SK-MEL-5 (cell line): Measurements from ENCODE around the gene CNOT11. TPM values are rescaled to one million over a fixed set of nuclear protein-coding genes. Genes with fewer than 3 reads are reported as not detected.
A peak's percentile ranks its signal among the peaks of the same experiment; 100 is the strongest.

Experiments used
- DNase-seq: peaks from one replicate; pipeline ENCODE4 v3.0.0-alpha.2; 2016; ENCODE audit warnings: low read depth, low spot score
- in situ Hi-C: cut with HindIII; loops from 2 replicates; pipeline ENCODE4 v1.10.0; 2016; ENCODE audit warnings: low sequenced_read_pairs, high pct_unique_total_duplicates, low pct_unique_long_range_greater_than_20kb
- total RNA-seq: library from RNA; depleted of rRNA; stranded (reverse); fragments of >200 nt; shearing (Covaris generic); gene quantifications from 2 replicates; pipeline ENCODE4 v1.2.3, GENCODE V29; 2014

Gene CNOT11
- total RNA-seq, 1 experiment from 2014 or later, result 55.1 TPM

- in situ Hi-C loops, result no loop called here
- DNase-seq, result no peak
Measured at GRCh38 chr2:101265893-101266499, 13.3 kb downstream of the CNOT11 start.

- in situ Hi-C loops, result no loop called here
Measured at GRCh38 chr2:101267671-101268656, 15.3 kb downstream of the CNOT11 start.

DNA sequence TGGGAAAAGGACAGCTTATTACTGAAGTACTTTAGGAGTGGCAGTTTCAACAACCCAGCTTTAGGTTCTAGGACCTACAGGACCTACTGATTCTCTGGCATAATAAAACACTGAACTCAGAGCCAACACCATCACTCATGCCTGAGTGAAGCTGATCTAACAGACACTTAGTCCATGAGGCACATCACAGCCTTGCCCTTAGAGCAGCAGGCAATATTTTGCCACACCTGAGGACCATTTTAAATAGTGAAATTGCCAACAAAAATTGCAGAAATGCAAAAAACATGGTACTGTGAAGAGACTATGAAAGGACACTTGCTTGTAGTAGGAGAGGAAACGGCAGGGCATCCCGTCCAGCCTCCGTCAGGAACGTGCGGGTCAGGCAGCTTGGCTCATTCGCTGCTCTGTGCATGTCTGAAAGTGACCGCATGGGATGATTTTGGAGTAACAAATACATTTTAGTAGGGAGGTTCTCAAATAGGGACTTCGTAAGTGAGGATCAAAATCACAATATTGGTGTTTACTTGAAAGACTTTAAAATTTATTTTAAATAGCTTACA is 18.1 kb downstream of the CNOT11 start:
- no peak for DNase-seq
- in situ Hi-C loops, result no loop called here

More at GRCh38 chr2:101267671-101268656, 15.3 kb downstream of the CNOT11 start:
- no peak for DNase-seq

GRCh38 chr2:101272045-101272784 is 19.5 kb downstream of the CNOT11 start:
- no peak for DNase-seq
- in situ Hi-C loops, result no loop called here

GRCh38 chr2:101273056-101273455 is 20.4 kb downstream of the CNOT11 start:
- in situ Hi-C loops, result no loop called here
- no peak for DNase-seq

DNA sequence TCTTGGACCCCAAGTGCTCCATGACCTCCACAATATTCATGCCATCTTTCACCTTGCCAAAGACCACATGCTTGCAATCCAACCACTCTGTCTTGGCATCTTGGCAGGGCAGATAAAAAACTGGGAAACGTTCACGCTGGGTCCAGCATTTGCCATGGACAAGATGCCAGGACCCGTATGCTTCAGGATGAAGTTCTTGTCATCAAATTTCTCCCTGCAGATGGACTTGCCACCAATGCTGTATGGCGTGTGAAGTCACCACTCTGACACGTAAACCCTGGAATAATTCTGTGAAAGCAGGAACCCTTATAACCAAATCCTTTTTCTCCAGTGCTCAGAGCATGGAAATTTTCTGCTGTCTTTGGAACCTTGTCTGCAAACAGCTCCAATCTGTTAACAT is 21.5 kb downstream of the CNOT11 start:
- DNase-seq, result no peak

GRCh38 chr2:101277111-101277510 is 24.4 kb downstream of the CNOT11 start:
- in situ Hi-C loops, result no loop called here
- DNase-seq, result peak; percentile 14

More for the DNA sequence above, 21.5 kb downstream of the CNOT11 start:
- in situ Hi-C loops, result no loop called here

DNA sequence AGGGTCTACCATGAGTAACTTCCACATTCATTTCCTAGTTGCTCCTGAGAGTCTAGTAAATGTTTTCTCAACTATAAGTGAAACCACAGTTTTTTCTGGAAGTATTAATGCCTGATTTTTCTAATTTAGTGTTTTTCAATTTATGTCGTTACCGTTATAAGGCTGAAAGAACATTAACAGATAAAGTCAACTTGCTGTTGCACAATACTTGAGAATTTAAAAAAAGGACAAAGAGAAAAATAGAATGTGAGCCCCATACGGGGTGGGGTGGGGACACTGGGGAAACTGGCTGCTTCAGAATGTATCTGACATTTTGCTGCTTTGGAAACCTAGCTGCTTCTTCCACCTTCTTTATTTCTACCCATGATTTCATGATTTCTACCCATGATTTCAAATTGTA is 26.2 kb downstream of the CNOT11 start:
- no peak for DNase-seq
- in situ Hi-C loops, result no loop called here

DNA sequence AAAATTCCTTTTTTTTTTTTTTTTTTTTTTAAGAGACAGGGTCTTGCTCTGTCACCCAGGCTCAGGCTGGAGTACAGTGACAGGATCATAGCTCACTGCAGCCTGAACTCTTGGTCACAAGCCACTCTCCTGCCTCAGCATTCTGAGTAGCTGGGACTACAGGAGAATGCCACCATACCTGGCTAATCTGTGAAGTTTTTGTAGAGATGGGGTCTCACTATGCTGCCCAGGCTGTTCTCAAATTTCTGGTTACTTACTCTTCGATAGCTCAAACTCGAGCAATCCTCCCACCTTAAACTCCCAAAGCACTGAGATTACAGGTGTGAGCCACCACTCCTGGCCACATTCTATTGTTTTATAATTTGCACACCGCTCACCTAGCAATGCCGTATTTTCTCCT is 28.8 kb downstream of the CNOT11 start:
- no peak for DNase-seq
- in situ Hi-C loops, result no loop called here

- DNase-seq, result no peak
- in situ Hi-C loops, result no loop called here
Measured at GRCh38 chr2:101282980-101283379, 30.3 kb downstream of the CNOT11 start.

GRCh38 chr2:101286684-101287083 is 34.0 kb downstream of the CNOT11 start:
- in situ Hi-C loops, result no loop called here
- DNase-seq, result no peak

- in situ Hi-C loops, result no loop called here
- no peak for DNase-seq
Measured at GRCh38 chr2:101287303-101287702, 34.6 kb downstream of the CNOT11 start.

GRCh38 chr2:101290711-101291110 is 38.0 kb downstream of the CNOT11 start:
- no peak for DNase-seq
- in situ Hi-C loops, result no loop called here

DNA sequence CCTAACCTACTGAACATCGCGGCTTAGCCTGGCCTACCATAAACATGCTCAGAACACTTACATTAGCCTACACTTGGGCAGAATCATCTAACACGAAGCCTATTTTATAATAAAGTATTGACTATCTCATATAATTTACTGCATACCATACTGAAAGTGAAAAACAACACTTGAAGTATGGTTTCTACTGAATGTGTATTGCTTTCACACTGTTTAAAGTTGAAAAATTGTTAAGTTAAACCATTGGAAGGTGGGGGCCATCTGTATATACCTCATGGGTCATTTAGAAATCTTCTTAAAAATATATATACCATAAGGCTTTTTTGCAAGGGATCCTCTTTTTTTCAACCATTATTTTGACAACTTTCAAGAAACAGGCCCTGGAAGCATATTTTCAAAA is 39.3 kb downstream of the CNOT11 start:
- in situ Hi-C loops, result no loop called here

DNA sequence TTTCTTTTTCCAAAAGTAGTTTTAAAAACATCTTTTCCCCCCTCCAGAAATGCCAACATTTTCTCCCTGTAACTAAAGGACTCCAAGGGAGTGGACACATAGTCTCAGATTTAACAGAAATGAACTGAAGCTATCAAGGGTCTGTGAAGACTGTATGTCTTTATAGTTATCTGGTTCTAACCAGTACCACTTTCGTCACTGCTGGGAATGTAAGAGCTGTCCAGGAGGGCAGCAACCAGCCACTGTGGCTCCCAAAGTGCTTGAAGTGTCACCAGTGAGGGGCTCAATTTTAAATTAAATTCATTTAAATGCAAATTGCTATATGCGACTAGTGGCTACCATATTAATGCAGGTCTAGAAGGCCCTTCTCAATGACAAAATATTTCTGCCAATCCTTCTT is 40.9 kb downstream of the CNOT11 start:
- DNase-seq, result no peak
- in situ Hi-C loops, result no loop called here

More for the DNA sequence above, 39.3 kb downstream of the CNOT11 start:
- no peak for DNase-seq

GRCh38 chr2:101294861-101295260 is 42.2 kb downstream of the CNOT11 start:
- DNase-seq, result no peak
- in situ Hi-C loops, result no loop called here

DNA sequence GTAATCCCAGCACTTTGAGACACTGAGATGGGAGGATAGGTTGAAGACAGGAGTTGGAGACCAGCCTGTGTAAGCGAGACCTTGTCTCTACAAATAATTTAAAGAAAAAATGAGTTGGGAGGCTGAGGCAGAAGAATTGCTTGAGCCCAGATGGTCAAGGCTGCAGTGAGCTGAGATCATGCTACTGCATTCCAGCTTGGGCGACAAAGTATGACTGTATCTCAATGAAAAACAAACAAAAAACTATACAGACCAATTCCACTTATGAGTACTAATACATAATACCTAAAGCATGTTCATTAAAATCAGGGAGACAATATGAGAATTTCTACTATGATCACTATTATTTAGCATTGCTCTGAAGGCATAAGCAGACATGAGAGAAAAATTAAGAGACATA is 43.2 kb downstream of the CNOT11 start:
- in situ Hi-C loops, result no loop called here
- DNase-seq, result no peak

DNA sequence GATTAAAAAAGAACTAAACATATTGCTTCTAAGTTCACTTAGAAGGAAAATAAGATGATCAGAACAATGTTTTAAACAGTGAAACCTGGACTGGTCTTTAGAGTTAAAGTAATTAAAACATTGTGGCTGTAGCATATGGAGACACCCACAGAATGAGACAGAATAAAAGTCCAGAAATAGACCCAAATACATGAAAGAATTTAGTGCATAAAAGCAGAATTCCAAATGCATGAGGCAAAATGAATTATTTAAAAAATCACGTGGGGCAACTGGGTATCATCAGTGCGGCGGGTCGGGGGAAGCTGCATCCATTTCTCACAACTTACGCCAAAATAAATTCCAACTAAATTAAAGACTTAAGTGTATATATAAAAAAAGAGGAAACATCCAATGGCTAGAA is 43.7 kb downstream of the CNOT11 start:
- no peak for DNase-seq
- in situ Hi-C loops, result no loop called here
